NCI-H2029 treated with DMSO at 0.1 percent for 48 hours (cell line): ENCODE results near the gene EGR4.

Experiments
- DNase-seq: peaks from one replicate; lab custom pipeline; 2025; lab: John Stamatoyannopoulos, UW

EGR4 gene

DNA sequence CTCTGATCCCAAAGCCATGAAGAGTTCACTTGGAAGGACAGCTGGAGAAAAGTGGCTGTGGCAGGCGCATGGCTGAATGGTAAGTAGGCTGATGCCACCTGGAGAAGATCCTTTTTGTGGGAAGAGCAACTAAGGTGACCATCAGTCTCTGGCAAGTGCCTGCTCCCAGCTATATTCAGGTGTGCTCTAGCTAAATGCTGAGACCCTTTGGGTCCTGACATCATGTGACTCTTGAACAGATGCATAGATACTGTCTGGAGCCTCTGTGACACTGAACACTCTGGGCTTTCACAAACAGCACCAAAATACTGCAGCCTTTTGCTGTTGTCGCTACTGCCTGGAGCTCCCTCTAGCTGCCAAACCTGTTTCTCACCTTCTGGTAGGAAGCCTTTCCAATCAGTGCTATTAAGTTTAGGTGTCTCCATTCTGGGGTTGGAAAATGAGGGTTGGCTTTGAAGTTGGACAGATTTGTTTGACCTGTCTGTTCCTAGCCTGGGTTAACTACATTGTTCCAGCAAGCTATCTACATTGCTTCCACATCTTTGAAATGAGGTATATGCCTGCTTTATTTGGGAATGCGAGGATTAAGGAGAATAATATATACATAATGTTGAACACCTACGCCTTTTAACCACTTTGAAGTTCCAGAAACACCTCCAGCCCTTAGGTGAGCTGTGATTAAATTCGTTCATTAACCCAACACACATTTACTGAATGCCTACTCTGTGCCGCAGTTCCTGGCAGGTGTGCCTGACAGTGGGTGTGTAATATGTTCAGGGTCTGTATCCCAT lies 3.1 kb downstream of the EGR4 start:
- DNase-seq = peak; percentile 47

DNA sequence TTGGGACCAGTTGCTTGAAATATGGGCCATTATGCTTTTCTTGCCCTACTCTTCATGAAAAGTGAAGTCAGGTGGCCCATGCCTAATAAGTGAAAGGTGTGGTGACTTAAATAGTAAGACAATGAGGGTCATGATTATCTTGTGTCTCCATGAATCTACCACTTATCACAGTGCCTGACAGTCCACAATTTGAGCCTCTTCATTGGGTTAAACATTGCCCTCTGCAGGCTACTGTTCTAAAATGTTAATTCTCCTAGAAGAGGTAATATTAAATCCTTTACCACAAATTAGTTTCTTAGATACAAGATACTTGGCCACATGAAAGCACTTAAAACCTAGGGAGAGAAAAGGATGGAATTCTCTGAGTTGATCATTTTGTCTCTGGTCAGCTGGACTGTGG lies 4.0 kb downstream of the EGR4 start:
- no peak for DNase-seq

DNA sequence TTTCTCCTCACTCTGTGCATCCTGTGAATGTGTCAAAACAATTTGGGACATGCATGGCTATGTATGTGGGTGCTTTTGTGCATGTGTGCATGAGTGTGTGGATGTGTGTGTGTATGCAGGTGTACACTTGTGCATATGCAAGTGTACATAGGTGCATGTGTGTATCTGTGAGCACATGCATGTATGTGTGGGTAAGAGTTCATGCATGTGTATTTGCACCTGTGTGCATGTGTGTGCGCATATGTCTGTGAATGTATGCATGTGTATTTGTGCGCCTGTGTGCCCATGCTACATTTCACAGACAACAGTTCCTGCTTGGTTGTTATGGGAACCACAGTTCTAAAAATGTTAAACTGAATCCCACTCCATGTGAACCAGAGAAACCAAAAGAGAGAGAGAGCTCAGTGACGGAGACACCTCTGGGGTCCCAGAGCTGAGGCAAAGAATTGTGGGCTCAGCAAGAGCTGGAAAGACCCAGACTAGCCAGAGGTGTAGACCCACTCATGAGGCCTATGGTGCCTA lies 7.2 kb downstream of the EGR4 start:
- DNase-seq = no peak

DNA sequence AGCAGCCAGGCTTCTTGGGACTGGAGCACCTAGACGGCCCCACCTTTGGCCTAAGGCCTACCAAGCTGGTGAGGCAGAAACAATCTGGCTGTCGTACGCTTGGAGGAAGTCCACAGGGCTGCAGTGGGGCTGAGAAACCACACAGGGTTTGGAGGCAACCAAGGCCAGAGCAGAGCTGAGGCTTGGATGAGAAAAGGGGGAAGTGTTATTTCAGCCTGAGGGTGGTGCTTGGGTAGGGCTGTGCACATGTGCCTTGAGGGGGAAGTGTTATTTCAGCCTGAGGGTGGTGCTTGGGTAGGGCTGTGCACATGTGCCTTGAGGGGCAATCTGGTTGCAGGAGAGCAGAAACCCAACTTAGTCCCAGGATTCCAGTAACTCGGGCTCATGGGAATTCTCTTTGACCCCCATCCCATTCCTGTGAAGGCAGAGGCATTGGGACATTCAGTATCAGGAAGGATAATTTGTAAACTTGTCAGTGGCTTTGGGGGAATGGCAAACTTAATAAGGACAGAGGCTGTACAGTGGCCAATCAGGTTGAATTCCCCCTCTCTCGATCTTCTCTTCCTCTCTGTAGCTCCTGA lies 8.1 kb downstream of the EGR4 start:
- DNase-seq = no peak

DNA sequence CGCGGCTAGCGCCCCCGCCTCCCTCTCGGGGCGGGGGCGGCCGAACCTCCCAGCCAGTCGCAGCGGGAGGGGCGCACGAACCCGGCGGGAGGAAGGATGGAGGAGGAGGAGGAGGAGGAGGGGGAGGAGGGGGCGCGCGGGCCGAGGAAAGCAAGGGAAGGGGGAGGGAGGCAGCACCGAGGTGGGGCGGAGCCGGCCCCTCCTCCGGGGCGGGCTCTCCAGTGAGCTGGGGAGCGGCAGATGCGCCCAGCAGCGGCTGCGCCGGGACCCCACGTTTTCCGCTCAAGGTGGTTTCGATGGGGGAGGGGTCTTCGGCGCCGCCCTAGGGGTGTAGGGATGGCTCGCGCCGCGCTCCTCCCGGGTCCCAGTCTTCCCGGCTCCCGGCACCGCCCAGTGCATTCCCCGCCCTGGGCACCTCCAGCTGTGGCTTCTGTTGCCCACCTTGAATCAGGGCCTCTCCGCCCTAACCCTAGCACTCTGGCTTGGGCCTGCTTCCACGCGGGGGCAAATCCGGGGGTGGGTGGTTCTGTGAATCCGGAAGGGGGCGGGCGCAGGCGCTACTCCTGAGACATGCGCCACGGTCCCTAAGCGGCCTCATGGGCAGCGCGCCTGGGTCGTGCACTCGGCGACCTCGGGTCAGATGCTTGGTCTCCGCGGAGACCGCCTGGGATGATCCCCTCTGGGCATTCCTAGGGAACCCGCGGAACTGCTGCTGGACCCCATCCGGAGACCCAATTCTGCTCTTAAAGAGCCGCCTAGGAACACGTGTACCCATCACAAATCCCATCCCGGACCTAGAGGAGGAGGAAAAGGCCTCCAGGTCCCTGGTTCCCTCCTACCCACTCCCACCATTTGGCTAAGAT lies 8.8 kb downstream of the EGR4 start, which contains the start of gene FBXO41:
Gene FBXO41, minus strand, starts transcription at position 183 of the 863 bp plus-strand sequence. CDS start 14,848 bp downstream, outside the sequence.
- DNase-seq = no peak

DNA sequence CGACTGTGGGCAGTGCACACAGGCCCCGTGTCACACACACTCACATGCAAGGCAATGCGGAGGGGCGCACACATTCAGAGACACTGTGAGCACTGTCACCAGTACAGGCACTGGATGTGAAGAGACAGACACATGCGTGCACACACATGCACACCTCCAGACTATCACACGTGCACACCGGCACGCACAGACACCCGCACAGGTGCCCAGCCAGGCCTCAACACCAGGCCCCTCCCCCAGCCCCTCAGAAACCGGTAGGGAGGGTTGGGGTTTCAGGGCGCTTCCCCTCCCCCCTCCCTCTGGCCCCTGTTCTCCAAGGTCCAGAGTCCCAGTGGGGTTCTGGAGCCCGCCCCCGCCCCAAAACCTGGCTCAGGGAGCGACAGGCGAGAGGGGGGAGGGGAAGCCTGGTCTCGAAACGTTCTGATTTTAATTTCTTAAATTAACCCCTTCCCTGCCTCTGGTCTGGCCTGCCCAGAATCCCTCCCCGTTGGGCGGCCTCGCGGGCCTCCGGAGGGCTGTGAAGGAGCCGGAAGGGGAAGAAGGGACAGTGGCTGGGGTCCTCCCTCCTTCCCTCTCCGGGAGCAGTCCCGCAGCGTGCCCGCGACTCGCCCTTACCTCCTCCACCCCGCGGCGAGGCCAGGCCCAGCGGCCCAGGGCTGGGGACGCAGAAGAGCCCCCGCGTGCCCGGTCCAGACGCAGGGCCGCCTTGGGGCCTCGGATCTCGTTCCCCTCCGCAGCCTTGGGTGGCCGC lies 9.6 kb downstream of the EGR4 start:
- DNase-seq = no peak

DNA sequence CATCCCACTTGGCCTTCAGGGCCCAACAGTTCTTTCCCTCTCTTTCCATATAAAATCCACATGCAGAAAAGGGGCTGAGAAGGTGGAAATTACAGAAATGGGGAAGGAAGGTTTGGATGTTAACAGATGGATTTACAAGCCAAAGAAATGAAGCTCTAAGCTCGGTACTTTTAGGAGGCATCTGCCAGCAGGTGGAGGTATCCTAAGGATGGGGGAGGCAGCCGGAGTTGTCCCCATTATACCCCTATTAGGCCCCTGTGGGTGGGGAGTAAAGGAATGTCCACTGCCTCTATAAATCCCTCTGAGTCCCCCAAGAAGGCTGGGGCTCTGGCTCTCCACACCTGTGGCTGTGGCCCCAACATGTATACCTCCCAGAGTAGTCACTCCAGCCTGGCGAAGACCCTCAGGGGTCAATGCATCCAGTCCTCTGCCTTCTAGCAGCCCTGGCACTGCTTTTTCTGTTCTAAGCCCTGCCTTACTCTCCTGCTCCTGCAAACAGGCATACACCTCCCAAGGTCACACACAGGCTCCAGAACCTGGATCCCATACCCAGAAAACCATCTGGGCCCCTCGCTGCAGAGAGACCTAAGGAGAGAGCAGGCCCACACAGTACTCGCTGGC lies 10.3 kb downstream of the EGR4 start:
- DNase-seq = no peak

DNA sequence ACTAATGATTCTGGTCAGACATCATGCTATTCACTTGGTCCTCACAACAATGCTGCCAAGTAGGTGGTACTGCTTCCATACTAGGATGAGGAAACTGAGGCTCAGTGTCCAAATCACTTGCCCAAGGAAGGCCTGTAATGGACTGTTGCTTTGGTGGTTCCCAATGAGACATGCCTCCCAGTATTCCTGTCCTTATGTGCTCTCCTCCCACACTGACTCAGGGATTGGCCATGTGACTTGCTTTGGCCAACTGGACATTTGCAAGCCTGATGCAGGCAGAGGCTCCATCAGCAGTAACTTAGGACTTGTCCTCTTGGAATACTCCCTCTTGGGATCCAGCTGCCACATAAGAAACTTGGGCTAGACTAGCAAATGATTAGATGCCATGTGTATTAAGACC lies 12.1 kb downstream of the EGR4 start:
- DNase-seq = no peak

DNA sequence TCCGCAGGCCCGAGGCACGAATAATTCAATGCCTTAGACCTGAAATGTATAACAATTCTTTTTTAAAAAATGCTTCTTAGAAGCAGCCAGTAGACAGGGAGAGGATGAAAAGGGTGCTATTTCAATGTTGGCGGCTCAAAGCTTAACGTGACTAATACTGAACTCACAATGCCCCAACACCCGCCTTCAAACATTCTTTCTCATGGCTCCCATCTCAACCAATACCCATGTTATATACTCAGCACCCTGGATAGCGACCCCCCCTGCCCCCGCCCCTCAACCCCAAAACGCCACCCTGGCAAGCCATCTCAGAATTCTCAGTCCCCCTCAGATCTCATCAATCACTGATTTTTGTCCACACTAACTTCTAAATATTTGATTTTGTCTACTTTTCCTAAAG lies 13.5 kb downstream of the EGR4 start:
- no peak for DNase-seq

DNA sequence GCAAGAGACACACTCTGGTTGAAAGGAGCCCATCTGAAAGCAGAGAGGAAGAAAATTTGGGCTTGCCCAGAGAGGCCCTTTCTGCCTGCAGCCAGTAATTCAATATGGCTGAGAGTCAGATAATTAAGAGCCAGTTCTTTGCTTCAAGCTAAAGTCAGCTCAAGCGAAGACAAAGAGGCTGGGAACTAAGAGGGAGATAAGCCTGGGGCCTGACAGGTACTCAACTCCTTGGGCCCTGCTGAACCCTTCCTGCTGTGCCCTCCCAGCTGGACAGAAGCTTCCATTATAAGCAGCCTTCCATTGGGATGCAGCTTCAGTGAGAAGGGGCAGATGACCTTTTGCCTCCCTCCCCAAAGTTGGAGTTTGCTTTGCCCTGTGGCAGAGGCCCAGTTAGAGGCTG lies 21.1 kb downstream of the EGR4 start:
- no peak for DNase-seq

DNA sequence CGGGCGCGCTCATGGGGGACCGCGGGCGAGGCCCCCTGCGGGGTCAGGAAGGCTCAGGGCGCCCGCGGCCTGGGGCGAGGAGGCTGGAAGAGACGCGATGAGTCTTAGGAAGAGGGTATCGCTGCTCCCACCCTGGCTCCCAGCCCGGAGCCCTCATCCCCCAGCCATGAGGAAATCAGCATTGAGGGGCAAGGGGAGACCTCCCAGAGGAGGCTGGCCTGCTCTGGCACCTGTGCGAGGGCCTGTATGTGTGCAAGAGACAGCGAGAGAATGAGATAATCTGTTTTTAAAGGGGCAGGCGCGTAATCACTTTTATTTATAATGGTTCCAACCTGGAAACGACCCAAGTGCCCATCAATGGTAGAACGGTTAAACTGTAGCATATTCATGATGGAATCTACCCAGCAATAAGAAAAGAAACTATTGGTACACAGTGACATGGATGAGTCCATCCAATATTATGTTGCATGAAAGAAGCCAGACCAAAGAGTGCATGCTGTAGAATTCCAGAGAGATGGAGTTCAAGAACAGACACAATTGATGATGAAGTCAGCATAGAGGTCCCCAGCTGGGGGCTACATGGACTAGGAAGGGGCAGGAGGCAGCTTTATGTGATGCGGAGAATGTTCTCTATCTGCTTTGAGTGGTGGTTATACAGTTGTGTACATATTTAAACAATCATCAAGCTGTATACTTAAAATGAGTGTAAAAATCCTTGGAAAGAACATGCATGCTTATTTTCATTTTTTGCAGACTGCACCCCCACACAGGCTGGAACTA lies 23.5 kb downstream of the EGR4 start:
- no peak for DNase-seq

DNA sequence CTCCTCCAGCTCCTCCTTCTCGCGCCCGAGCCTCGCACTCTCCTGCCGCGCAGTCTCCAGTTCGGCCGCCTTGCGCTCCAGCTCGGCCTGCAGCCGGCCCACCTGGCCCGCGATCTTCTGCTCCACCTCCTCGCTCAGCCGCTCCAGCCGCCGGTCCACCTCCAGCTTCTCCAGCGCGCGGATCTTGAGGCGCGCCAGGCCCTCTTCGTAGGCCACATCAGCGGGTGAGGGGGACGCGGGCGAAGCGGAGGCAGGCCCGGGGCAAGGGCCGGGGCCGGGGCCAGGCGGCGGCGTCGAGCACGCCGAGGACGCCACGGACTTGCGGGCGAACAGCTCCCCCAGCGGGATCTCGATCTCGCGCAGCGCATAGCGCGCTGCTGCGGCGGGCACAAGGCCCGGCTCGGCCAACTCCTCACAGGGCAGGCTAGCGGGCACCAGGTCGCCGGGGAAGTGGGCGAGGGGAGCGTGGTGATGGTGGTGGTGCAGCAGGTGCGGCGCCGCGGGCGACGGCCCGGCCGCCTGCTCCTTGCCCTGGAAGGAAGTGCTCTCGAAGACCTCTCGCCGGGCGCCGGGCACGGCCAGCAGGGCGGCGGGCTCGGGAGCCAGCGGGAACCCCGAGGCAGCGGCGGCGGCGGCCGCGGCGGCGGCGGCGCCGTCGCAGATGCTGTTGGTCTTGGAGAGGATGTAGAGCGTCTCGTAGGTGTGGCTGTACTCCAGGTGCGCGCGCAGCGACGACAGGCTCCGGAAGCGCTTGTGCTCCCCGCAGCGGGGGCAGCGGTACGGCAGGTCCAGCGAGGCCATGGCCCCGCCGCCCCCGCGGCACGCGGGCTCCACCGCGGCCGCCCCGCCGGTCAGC lies 24.3 kb downstream of the EGR4 start:
- peak; percentile 39 for DNase-seq

DNA sequence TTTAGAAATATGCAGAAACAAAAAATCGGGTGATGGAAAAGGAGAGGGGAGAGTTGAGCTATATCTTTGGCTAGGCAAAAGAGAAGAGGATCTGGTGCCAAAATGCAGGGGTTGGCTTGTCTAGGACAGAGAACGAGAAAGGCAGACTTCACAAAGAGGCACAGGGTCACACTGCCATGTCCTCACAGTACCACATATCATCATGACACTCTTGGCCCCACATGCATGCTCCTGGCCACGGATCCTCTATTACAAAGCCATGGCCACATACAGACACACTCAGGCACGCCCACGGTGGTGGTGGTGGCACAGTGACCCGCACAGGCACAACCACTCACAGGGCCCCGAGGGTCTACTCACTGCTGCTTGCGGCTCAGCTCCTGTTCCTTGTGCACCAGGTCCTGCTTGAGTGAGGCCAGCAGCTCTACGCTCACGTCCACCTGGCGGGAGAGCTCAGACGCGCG lies 24.9 kb downstream of the EGR4 start:
- DNase-seq = no peak

DNA sequence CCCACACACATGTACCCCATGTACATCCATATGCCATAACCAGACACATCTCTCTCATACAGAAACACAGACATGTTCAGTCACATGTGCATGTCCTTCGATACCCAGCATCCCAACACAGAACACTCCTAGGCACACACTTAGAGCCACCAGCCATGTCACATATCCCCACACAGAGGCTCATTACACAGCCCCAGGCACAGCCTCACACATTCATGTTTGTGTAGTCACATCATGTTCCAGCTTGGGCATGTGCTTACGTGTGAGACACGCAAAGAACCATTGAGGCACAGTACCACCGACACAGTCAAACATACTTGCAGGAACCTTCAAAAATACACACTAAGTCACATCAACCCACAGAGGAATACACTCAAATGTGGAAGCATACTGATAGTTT lies 26.3 kb downstream of the EGR4 start:
- no peak for DNase-seq

DNA sequence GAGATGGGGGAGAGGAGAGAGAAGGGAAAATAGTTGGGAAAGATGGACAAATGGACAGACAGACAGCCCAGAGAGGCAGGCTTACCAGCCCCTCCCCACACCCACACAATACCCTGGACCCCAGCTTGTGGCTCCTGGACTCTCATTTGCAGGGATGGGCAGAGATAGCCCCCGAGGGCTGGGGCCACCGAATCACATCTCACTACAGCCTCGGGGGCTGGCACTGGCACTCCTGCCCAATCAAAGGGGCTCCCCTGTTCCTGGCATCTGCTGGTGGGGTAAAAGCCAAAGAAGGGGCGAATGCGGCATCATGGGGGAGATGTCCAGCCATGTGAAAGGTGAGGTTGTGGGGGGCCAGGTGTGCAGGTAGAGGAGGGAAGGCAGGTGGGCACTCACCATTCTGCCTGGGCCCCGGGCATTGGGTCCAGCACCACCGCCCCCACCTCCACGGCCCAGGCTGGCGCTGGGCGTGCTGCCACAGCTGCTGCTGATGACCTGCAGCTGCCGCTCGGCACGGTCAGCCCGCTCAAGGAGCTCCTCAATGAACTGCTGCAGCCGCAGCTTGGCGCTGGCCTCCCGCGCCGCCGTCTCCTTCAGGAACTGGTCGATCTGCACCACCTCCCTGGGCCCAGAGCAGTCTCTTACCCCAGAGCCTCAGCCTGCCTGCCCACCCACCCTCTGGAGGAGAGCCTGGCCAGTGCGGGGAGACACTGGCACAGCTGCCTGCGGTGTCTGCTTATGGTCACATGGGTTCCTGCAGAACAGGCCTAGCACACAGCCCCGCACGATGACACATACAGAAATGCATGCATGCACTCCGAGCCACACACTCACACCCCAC lies 27.1 kb downstream of the EGR4 start:
- no peak for DNase-seq

DNA sequence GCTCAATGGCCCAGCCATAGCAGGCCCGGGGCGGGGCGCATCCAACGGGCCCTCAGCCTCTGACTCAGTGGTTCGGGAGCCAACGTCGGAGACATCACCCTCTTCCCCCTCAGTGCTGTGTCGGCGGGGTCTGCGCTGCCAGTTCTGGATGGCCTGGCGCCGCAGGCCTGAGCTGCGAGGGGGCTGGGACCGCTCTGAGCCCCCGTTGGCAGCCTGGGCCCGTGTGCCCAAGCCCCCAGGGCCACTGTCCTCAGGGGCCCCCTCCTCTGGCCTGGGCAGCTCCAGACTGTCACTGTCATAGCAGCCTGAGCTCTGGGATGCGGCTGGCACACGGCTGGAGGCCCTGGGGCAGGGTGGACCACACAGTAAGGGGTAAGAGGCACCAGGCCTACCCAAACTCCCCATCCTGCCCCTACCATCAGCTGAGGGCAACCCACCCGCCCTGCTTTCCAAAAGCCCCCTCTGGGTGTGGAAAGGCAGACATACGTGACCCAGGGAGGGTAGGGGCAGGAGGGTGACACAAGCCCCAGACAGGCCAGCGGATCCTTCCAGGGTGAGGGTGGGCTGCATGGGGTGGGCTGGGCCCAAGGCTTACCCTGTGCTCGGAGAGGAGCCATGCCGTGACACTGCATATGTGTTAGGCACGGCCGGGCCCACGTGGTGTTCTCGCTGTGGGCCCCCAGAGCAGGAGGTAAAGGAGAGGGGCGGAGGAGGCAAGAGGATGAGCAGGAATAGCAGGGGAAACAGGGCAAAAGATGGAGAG lies 27.9 kb downstream of the EGR4 start:
- no peak for DNase-seq

DNA sequence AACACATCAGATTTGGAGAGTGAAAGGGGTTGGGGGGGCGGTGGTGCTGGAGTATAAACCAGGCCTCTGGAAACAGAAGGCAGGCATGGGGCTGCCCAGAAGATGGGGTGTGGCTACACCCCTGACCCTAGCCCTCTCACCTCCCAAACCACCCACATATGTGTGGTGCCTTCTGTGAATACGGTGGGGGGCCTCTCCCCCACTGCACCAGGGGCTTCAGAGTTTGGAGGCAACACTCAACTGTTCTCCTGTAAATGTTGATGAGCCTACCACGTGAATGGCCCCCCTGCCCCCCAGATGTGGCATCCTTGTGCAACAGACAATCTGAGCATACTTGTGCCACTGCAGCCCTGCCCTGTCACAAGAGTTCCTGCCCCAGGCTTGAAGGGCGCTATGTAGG lies 28.6 kb downstream of the EGR4 start:
- DNase-seq = no peak

DNA sequence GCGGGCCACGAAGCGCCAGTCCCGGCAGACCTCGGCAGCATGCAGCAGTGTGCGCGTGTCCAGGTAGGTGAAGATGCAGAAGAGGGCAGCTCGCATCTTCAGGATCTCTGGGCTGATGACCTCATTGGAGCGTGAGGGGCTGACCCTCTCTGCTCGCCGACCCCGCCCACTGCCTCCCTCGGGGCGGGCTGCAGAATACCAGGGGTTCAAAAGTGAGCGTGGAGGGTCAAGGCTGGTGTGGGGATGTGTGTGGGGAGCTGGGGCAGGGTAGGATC lies 29.1 kb downstream of the EGR4 start:
- no peak for DNase-seq
